Naive thymus-derived CD4-positive, alpha-beta T cell (primary cell): ENCODE results near the gene DIO3. TPM values are rescaled to one million over a fixed set of nuclear protein-coding genes. Genes with fewer than 3 reads are reported as not detected.
A peak's percentile ranks its signal among the peaks of the same experiment; 100 is the strongest.

Experiments used
- ATAC-seq: fragments of 150-1000 bp; cut with Tn5 transposase; 2 replicates; pipeline ENCODE4 v1.10.0; 2021; ENCODE audit warnings: mild to moderate bottlenecking, moderate library complexity
- CTCF ChIA-PET: fragments of 350-600 bp; sonication (Branson Sonifier 250); formaldehyde crosslinking; loops from one replicate; lab custom pipeline; 2021; ENCODE audit warnings: antibody characterized with exemption; lab: Charles Lee
- POLR2A ChIA-PET: fragments of 350-600 bp; sonication (Branson Sonifier 250); formaldehyde crosslinking; loops from one replicate; lab custom pipeline; 2021; ENCODE audit warnings: antibody characterized with exemption, inconsistent platforms; lab: Charles Lee
- DNase-seq, 9 donors: peaks; one replicate each; pipeline versions ENCODE4 v3.0.0 to v3.0.0-alpha.2; 2020 to 2022; ENCODE audit warnings: mixed read lengths in 1 of 9
- H3K27ac ChIP-seq: one replicate; pipeline ENCODE4 v1.7.0; 2013; ENCODE audit warnings: mild to moderate bottlenecking, low read depth, low read length, moderate library complexity
- H3K27me3 ChIP-seq, 2 donors: one replicate each; pipeline ENCODE4 v1.7.0; 2013; ENCODE audit warnings: low read length in 2 of 2, mild to moderate bottlenecking in 2 of 2, moderate library complexity in 2 of 2; ENCODE audit not compliant: control insufficient read depth in 2 of 2, insufficient read depth in 2 of 2
- H3K36me3 ChIP-seq, 3 experiments: 1 replicate in 2 of 3; 2 replicates in 1 of 3; pipeline ENCODE4 v1.7.0; 2013; ENCODE audit warnings: low read length in 3 of 3, mild to moderate bottlenecking in 3 of 3, moderate library complexity in 1 of 3; ENCODE audit not compliant: insufficient read depth in 3 of 3, control insufficient read depth in 2 of 3
- H3K4me1 ChIP-seq, 2 donors: one replicate each; pipeline ENCODE4 v1.7.0; 2013; ENCODE audit warnings: low read length in 2 of 2, mild to moderate bottlenecking in 2 of 2, moderate library complexity in 1 of 2; ENCODE audit not compliant: control insufficient read depth in 2 of 2, insufficient read depth in 2 of 2
- H3K4me3 ChIP-seq: 2 replicates; pipeline ENCODE4 v1.7.0; 2013; ENCODE audit warnings: mild to moderate bottlenecking, low read length
- H3K9me3 ChIP-seq, 3 experiments: 1 replicate in 2 of 3; 2 replicates in 1 of 3; pipeline ENCODE4 v1.7.0; 2013; ENCODE audit warnings: low read length in 3 of 3; ENCODE audit not compliant: control insufficient read depth in 2 of 3
- H3K27ac Mint-ChIP-seq, 9 donors: one replicate each; pipeline ENCODE4 v1.8.0; 2020 to 2022; ENCODE audit warnings: mixed read lengths in 9 of 9, mild to moderate bottlenecking in 8 of 9, moderate library complexity in 5 of 9, inconsistent platforms in 2 of 9
- H3K27me3 Mint-ChIP-seq, 5 donors: one replicate each; pipeline ENCODE4 v1.8.0; 2021 to 2022; ENCODE audit warnings: mixed read lengths in 5 of 5, mild to moderate bottlenecking in 1 of 5
- H3K36me3 Mint-ChIP-seq, 5 donors: one replicate each; pipeline ENCODE4 v1.8.0; 2020 to 2022; ENCODE audit warnings: mixed read lengths in 5 of 5, mild to moderate bottlenecking in 3 of 5, inconsistent platforms in 1 of 5
- H3K4me1 Mint-ChIP-seq, 7 donors: one replicate each; pipeline ENCODE4 v1.8.0; 2020 to 2022; ENCODE audit warnings: mixed read lengths in 7 of 7, mild to moderate bottlenecking in 3 of 7, inconsistent platforms in 1 of 7
- H3K4me3 Mint-ChIP-seq, 10 donors: one replicate each; pipeline ENCODE4 v1.8.0; 2020 to 2022; ENCODE audit warnings: mild to moderate bottlenecking in 10 of 10, mixed read lengths in 10 of 10, moderate library complexity in 6 of 10, inconsistent platforms in 2 of 10
- H3K9me3 Mint-ChIP-seq, 11 donors: one replicate each; pipeline ENCODE4 v1.8.0; 2020 to 2022; ENCODE audit warnings: mixed read lengths in 11 of 11, mild to moderate bottlenecking in 4 of 11, inconsistent platforms in 1 of 11, moderate library complexity in 1 of 11
- intact Hi-C, 2 donors: fragments of 100-400 bp; cut with micrococcal nuclease; formaldehyde crosslinking; loops; one replicate each; pipeline ENCODE4 v1.15.1; 2023
- polyA plus RNA-seq, 2 donors: library from polyadenylated mRNA; unstranded; fragments of 300-500 nt; fragmentation: Illumina TruSeq; gene quantifications; one replicate each; pipeline ENCODE4 v1.2.3, GENCODE V29; 2021
- total RNA-seq, 6 experiments: library from RNA in 5 of 6; stranded (reverse) in 5 of 6; gene quantifications; 1 replicate in 5 of 6; 2 replicates in 1 of 6; pipeline ENCODE4 v1.2.3 and lab custom pipeline; 2021 to 2026

Gene DIO3
- total and polyA plus RNA-seq, 7 experiments from 2014 or later, result not detected

- POLR2A ChIA-PET, result no interaction called here
- H3K27me3 ChIP-seq, result no peaks in the 10 kb centered on the region
- H3K4me3 ChIP-seq, result no peak overlapping the region
- DNase-seq (no peak), ATAC-seq (no peak)
- intact Hi-C loops, result no loop called here
- Mint-ChIP-seq H3K9me3 (peaks cover 0 to 8% (median 3%) of the 10 kb centered on the region in 11 donors), H3K4me3 (no peak overlapping the region), H3K36me3 (peaks cover 0 to 5% (median 0%) of the 10 kb centered on the region in 5 donors), H3K4me1 (peaks cover 0 to 2% (median 0%) of the 10 kb centered on the region in 7 donors), H3K27ac (no peak overlapping the region), H3K27me3 (peaks cover 0 to 2% (median 0%) of the 10 kb centered on the region in 5 donors)
- no peaks in the 10 kb centered on the region for H3K36me3 ChIP-seq
- H3K9me3 ChIP-seq, result peaks cover 0 to 5% (median 0%) of the 10 kb centered on the region in 3 experiments
- CTCF ChIA-PET, result no interaction called here
- H3K4me1 ChIP-seq, result no peaks in the 10 kb centered on the region
- no peak overlapping the region for H3K27ac ChIP-seq
Observed at GRCh38 chr14:101520621-101521472, 40.4 kb upstream of the DIO3 start.

GRCh38 chr14:101521473-101521915, 39.8 kb upstream of the DIO3 start:
- no peak for ATAC-seq
- no peak overlapping the region for H3K4me3 Mint-ChIP-seq
- H3K36me3 ChIP-seq, result no peaks in the 10 kb centered on the region
- no peak overlapping the region for H3K4me3 ChIP-seq
- DNase-seq, result no peak
- H3K36me3 Mint-ChIP-seq, result no peaks in the 10 kb centered on the region
- ChIA-PET POLR2A (no interaction called here), CTCF (no interaction called here)
- H3K9me3 ChIP-seq, result no peaks in the 10 kb centered on the region
- H3K27me3 ChIP-seq, result no peaks in the 10 kb centered on the region
- no peaks in the 10 kb centered on the region for H3K4me1 Mint-ChIP-seq
- H3K4me1 ChIP-seq, result no peaks in the 10 kb centered on the region
- H3K9me3 Mint-ChIP-seq, result peaks cover 0 to 3% (median 0%) of the 10 kb centered on the region in 11 donors
- no peak overlapping the region for H3K27ac Mint-ChIP-seq
- peaks cover 0 to 2% (median 0%) of the 10 kb centered on the region in 5 donors for H3K27me3 Mint-ChIP-seq
- intact Hi-C loops, result no loop called here
- no peak overlapping the region for H3K27ac ChIP-seq

- H3K9me3 Mint-ChIP-seq, result peaks cover 0 to 3% (median 0%) of the 10 kb centered on the region in 11 donors
- intact Hi-C loops, result no loop called here
- CTCF ChIA-PET, result no interaction called here
Observed at GRCh38 chr14:101521978-101522377, 39.3 kb upstream of the DIO3 start.

GRCh38 chr14:101525640-101526527, 35.4 kb upstream of the DIO3 start:
- intact Hi-C loops, result no loop called here
- Histone ChIP-seq H3K4me1 (no peaks in the 10 kb centered on the region), H3K27me3 (no peaks in the 10 kb centered on the region), H3K9me3 (no peaks in the 10 kb centered on the region), H3K4me3 (no peak overlapping the region), H3K36me3 (no peaks in the 10 kb centered on the region), H3K27ac (no peak overlapping the region)
- no peak overlapping the region for H3K27ac Mint-ChIP-seq
- no peak overlapping the region for H3K4me3 Mint-ChIP-seq
- DNase-seq (no peak), ATAC-seq (no peak)
- ChIA-PET CTCF (no interaction called here), POLR2A (no interaction called here)
- no peaks in the 10 kb centered on the region for H3K36me3 Mint-ChIP-seq
- H3K9me3 Mint-ChIP-seq, result peaks cover 0 to 3% (median 0%) of the 10 kb centered on the region in 11 donors
- peaks cover 0 to 18% (median 13%) of the 10 kb centered on the region in 7 donors for H3K4me1 Mint-ChIP-seq
- H3K27me3 Mint-ChIP-seq, result peaks cover 0 to 14% (median 11%) of the 10 kb centered on the region in 5 donors

More at GRCh38 chr14:101521978-101522377, 39.3 kb upstream of the DIO3 start:
- Mint-ChIP-seq H3K4me3 (no peak overlapping the region), H3K27me3 (peaks cover 0 to 5% (median 2%) of the 10 kb centered on the region in 5 donors), H3K36me3 (no peaks in the 10 kb centered on the region), H3K27ac (no peak overlapping the region), H3K4me1 (no peaks in the 10 kb centered on the region)
- Histone ChIP-seq H3K4me1 (no peaks in the 10 kb centered on the region), H3K36me3 (no peaks in the 10 kb centered on the region), H3K27me3 (no peaks in the 10 kb centered on the region), H3K4me3 (no peak overlapping the region), H3K9me3 (no peaks in the 10 kb centered on the region), H3K27ac (no peak overlapping the region)
- ATAC-seq, result no peak
- DNase-seq, result no peak
- POLR2A ChIA-PET, result no interaction called here

GRCh38 chr14:101527987-101528386, 33.3 kb upstream of the DIO3 start:
- H3K27ac Mint-ChIP-seq, result no peak overlapping the region
- H3K4me1 Mint-ChIP-seq, result peaks cover 0 to 19% (median 15%) of the 10 kb centered on the region in 7 donors
- H3K27me3 ChIP-seq, result no peaks in the 10 kb centered on the region
- H3K36me3 Mint-ChIP-seq, result no peaks in the 10 kb centered on the region
- intact Hi-C loops, result no loop called here
- no peak overlapping the region for H3K4me3 Mint-ChIP-seq
- H3K9me3 ChIP-seq, result no peaks in the 10 kb centered on the region
- ChIA-PET POLR2A (no interaction called here), CTCF (no interaction called here)
- no peak overlapping the region for H3K4me3 ChIP-seq
- H3K27me3 Mint-ChIP-seq, result peaks cover 0 to 14% (median 11%) of the 10 kb centered on the region in 5 donors
- no peak for ATAC-seq
- no peaks in the 10 kb centered on the region for H3K4me1 ChIP-seq
- DNase-seq, result no peak
- peaks cover 0 to 3% (median 0%) of the 10 kb centered on the region in 11 donors for H3K9me3 Mint-ChIP-seq
- no peak overlapping the region for H3K27ac ChIP-seq
- H3K36me3 ChIP-seq, result no peaks in the 10 kb centered on the region

GRCh38 chr14:101529079-101529478, 32.2 kb upstream of the DIO3 start:
- Histone ChIP-seq H3K4me1 (no peaks in the 10 kb centered on the region), H3K27ac (no peak overlapping the region), H3K36me3 (no peaks in the 10 kb centered on the region), H3K27me3 (no peaks in the 10 kb centered on the region), H3K4me3 (no peak overlapping the region), H3K9me3 (no peaks in the 10 kb centered on the region)
- H3K27me3 Mint-ChIP-seq, result peaks cover 0 to 14% (median 11%) of the 10 kb centered on the region in 5 donors
- intact Hi-C loops, result no loop called here
- ChIA-PET POLR2A (no interaction called here), CTCF (no interaction called here)
- H3K4me1 Mint-ChIP-seq, result peaks cover 0 to 20% (median 15%) of the 10 kb centered on the region in 7 donors
- H3K9me3 Mint-ChIP-seq, result peaks cover 0 to 2% (median 0%) of the 10 kb centered on the region in 11 donors
- no peak overlapping the region for H3K27ac Mint-ChIP-seq
- peak; percentile 15 for ATAC-seq
- no peak for DNase-seq
- H3K36me3 Mint-ChIP-seq, result no peaks in the 10 kb centered on the region
- no peak overlapping the region for H3K4me3 Mint-ChIP-seq
